Ovary (tissue), 3 donors: ENCODE results near the gene HEATR5A.

Experiments
- EP300 ChIP-seq: sonication (generic); formaldehyde crosslinking; IDR thresholded peaks from one replicate; pipeline ENCODE4 v1.6.1; 2017; ENCODE audit warnings: antibody characterized with exemption
- POLR2A ChIP-seq: fragments of 450-650 bp; IDR thresholded peaks from one replicate; pipeline ENCODE4 v1.6.1; 2017; ENCODE audit warnings: antibody characterized with exemption, mild to moderate bottlenecking, moderate library complexity
- TF ChIP-seq, protein P1 (sequence below), 3 donors: fragments of 450-650 bp in 2 of 3; fragments of 200-600 bp in 1 of 3; IDR thresholded peaks; one replicate each; pipeline versions ENCODE4 v1.5.1 to v1.8.0; 2016 to 2022; ENCODE audit warnings: antibody characterized with exemption in 3 of 3, mild to moderate bottlenecking in 1 of 3
- donor health status: DM: no; HTN: no; CAD: no.

DNA sequence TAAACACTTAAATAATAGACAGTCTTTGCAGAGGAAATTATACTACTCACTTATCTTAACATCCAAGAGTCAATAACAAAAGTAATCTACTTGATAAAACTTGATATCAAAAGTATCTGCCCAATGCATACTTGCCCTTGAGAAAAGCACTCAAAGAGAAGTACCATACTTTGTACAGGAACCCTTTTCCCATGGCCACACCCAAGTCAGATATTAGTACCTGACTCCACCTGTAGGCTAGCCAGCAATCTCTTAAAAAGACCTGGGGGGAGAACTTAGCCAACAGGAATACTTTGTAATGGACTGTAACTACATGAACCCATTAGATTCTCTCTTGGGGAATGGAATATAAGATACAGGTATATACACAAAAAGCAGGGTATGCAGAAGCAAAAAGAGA lies 113.2 kb downstream of the HEATR5A start:
- TF ChIP-seq, protein P1, sequence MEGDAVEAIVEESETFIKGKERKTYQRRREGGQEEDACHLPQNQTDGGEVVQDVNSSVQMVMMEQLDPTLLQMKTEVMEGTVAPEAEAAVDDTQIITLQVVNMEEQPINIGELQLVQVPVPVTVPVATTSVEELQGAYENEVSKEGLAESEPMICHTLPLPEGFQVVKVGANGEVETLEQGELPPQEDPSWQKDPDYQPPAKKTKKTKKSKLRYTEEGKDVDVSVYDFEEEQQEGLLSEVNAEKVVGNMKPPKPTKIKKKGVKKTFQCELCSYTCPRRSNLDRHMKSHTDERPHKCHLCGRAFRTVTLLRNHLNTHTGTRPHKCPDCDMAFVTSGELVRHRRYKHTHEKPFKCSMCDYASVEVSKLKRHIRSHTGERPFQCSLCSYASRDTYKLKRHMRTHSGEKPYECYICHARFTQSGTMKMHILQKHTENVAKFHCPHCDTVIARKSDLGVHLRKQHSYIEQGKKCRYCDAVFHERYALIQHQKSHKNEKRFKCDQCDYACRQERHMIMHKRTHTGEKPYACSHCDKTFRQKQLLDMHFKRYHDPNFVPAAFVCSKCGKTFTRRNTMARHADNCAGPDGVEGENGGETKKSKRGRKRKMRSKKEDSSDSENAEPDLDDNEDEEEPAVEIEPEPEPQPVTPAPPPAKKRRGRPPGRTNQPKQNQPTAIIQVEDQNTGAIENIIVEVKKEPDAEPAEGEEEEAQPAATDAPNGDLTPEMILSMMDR (IDR thresholded peaks at IDR 0.05): no peak
- no peak for TF ChIP-seq EP300
- TF ChIP-seq POLR2A: no peak
